Activated T-cell treated with anti-CD3 and anti-CD28 coated beads for 48 hours (primary cell): ENCODE data around the gene CLDN16.

ENCODE experiments used
- DNase-seq: peaks from one replicate; pipeline ENCODE4 v3.0.0-alpha.2; 2020; ENCODE audit warnings: low read depth

Gene CLDN16

GRCh38 chr3:190380184-190380583, 7.8 kb upstream of the CLDN16 start:
- DNase-seq, result no peak

GRCh38 chr3:190381441-190381840, 6.5 kb upstream of the CLDN16 start:
- DNase-seq, result no peak

- no peak for DNase-seq
Measured at GRCh38 chr3:190382082-190382481, 5.9 kb upstream of the CLDN16 start.

GRCh38 chr3:190384309-190384756, 3.6 kb upstream of the CLDN16 start:
- no peak for DNase-seq

- DNase-seq, result no peak
Measured at GRCh38 chr3:190385731-190386688, 2.0 kb upstream of the CLDN16 start.

- no peak for DNase-seq
Measured at GRCh38 chr3:190388703-190389102, 740 bp downstream of the CLDN16 start.

- DNase-seq, result no peak
Measured at GRCh38 chr3:190396001-190396400, 8.0 kb downstream of the CLDN16 start.

GRCh38 chr3:190397889-190398288, 9.9 kb downstream of the CLDN16 start:
- DNase-seq, result no peak

GRCh38 chr3:190399677-190400076, 11.7 kb downstream of the CLDN16 start:
- no peak for DNase-seq

- DNase-seq, result no peak
Measured at GRCh38 chr3:190401963-190402362, 14.0 kb downstream of the CLDN16 start.

GRCh38 chr3:190404715-190405114, 16.8 kb downstream of the CLDN16 start:
- no peak for DNase-seq

GRCh38 chr3:190414297-190414696, 26.3 kb downstream of the CLDN16 start:
- no peak for DNase-seq

- no peak for DNase-seq
Measured at GRCh38 chr3:190424108-190424477, 36.1 kb downstream of the CLDN16 start.

- DNase-seq, result peak; percentile 35
Measured at GRCh38 chr3:190424478-190425439, 36.8 kb downstream of the CLDN16 start.

- no peak for DNase-seq
Measured at GRCh38 chr3:190425833-190426232, 37.9 kb downstream of the CLDN16 start.

- no peak for DNase-seq
Measured at GRCh38 chr3:190426806-190427507, 39.0 kb downstream of the CLDN16 start.

- no peak for DNase-seq
Measured at GRCh38 chr3:190429681-190430080, 41.7 kb downstream of the CLDN16 start.

GRCh38 chr3:190430906-190431305, 42.9 kb downstream of the CLDN16 start:
- no peak for DNase-seq

- no peak for DNase-seq
Measured at GRCh38 chr3:190432216-190432615, 44.3 kb downstream of the CLDN16 start.

GRCh38 chr3:190433626-190434025, 45.7 kb downstream of the CLDN16 start:
- DNase-seq, result no peak

- no peak for DNase-seq
Measured at GRCh38 chr3:190435618-190436017, 47.7 kb downstream of the CLDN16 start.

- DNase-seq, result no peak
Measured at GRCh38 chr3:190436331-190436730, 48.4 kb downstream of the CLDN16 start.
